HEK293 (cell line): ENCODE measurements around the gene DCHS2.

Source experiments
- CTCF ChIA-PET: fragments of 350-600 bp; formaldehyde crosslinking; extraction: SDS; loops from one replicate; lab custom pipeline; 2021; ENCODE audit warnings: antibody characterized with exemption; lab: Yijun Ruan, JAX
- POLR2A ChIA-PET: fragments of 300-600 bp; formaldehyde crosslinking; extraction: SDS; loops from one replicate; lab custom pipeline; 2020; ENCODE audit warnings: antibody characterized with exemption, inconsistent platforms; lab: Yijun Ruan, JAX
- H3K27ac ChIP-seq: fragments of 200-500 bp; sonication (Bioruptor generic); 2 replicates; pipeline ENCODE4 v1.5.1; 2014; ENCODE audit warnings: low read depth, low read length, control low read depth, inconsistent platforms; ENCODE audit errors: extremely low read depth
- H3K36me3 ChIP-seq, 2 experiments: fragments of 200-500 bp in 1 of 2; sonication (Bioruptor generic) in 1 of 2; 1 replicate in 1 of 2; 2 replicates in 1 of 2; pipeline ENCODE4 v1.5.1; 2014 to 2017; ENCODE audit warnings: inconsistent platforms in 2 of 2, low read length in 2 of 2; ENCODE audit not compliant: control insufficient read depth in 2 of 2, insufficient read depth in 1 of 2
- H3K4me1 ChIP-seq: fragments of 200-500 bp; sonication (Bioruptor generic); 2 replicates; pipeline ENCODE4 v1.5.1; 2014; ENCODE audit warnings: mild to moderate bottlenecking, low read length, inconsistent platforms; ENCODE audit not compliant: control insufficient read depth, insufficient read depth
- H3K4me3 ChIP-seq: 2 replicates; pipeline ENCODE4 v1.5.1; 2011; ENCODE audit warnings: low read depth, mild to moderate bottlenecking, control low read depth, low read length, moderate library complexity
- H3K9me3 ChIP-seq: fragments of 200-500 bp; sonication (Bioruptor generic); 2 replicates; pipeline ENCODE4 v1.5.1; 2014; ENCODE audit warnings: low read depth, low read length, inconsistent platforms; ENCODE audit not compliant: control insufficient read depth, insufficient read depth
- BCL6B ChIP-seq: fragments of 450-650 bp; formaldehyde crosslinking; IDR thresholded peaks from 2 replicates; pipeline ENCODE4 v1.5.1; 2017; ENCODE audit warnings: missing biosample characterization, missing genetic modification characterization
- CTCF ChIP-seq: fragments of 450-650 bp; formaldehyde crosslinking; IDR thresholded peaks from 2 replicates; pipeline ENCODE4 v1.5.1; 2016; ENCODE audit warnings: missing biosample characterization, missing genetic modification characterization
- FEZF1 ChIP-seq: fragments of 450-650 bp; formaldehyde crosslinking; IDR thresholded peaks from 2 replicates; pipeline ENCODE4 v1.5.1; 2016; ENCODE audit warnings: missing biosample characterization, missing genetic modification characterization
- GFI1B ChIP-seq: fragments of 450-650 bp; formaldehyde crosslinking; IDR thresholded peaks from 2 replicates; pipeline ENCODE4 v1.5.1; 2016; ENCODE audit warnings: missing biosample characterization, missing genetic modification characterization
- GLI4 ChIP-seq: fragments of 450-650 bp; formaldehyde crosslinking; IDR thresholded peaks from 2 replicates; pipeline ENCODE4 v1.5.1; 2016; ENCODE audit warnings: missing biosample characterization, missing genetic modification characterization
- GLIS1 ChIP-seq: fragments of 450-650 bp; formaldehyde crosslinking; IDR thresholded peaks from 2 replicates; pipeline ENCODE4 v1.5.1; 2016; ENCODE audit warnings: missing biosample characterization, missing genetic modification characterization
- KLF16 ChIP-seq: fragments of 450-650 bp; formaldehyde crosslinking; IDR thresholded peaks from 2 replicates; pipeline ENCODE4 v1.5.1; 2017; ENCODE audit warnings: missing biosample characterization, missing genetic modification characterization
- MEIS1 ChIP-seq: sonication (generic); formaldehyde crosslinking; IDR thresholded peaks from 2 replicates; pipeline ENCODE4 v1.8.1; 2022; ENCODE audit warnings: missing genetic modification reagents, mild to moderate bottlenecking, borderline replicate concordance
- PATZ1 ChIP-seq: fragments of 450-650 bp; formaldehyde crosslinking; IDR thresholded peaks from 2 replicates; pipeline ENCODE4 v1.5.1; 2016; ENCODE audit warnings: missing biosample characterization, missing genetic modification characterization
- TSHZ1 ChIP-seq: fragments of 450-650 bp; formaldehyde crosslinking; IDR thresholded peaks from 2 replicates; pipeline ENCODE4 v1.5.1; 2016; ENCODE audit warnings: missing biosample characterization, missing genetic modification characterization, borderline replicate concordance
- ZFP37 ChIP-seq: fragments of 450-650 bp; formaldehyde crosslinking; IDR thresholded peaks from 2 replicates; pipeline ENCODE4 v1.5.1; 2016; ENCODE audit warnings: missing biosample characterization, missing genetic modification characterization
- ZNF112 ChIP-seq: fragments of 450-650 bp; formaldehyde crosslinking; IDR thresholded peaks from 2 replicates; pipeline ENCODE4 v1.5.0; 2017; ENCODE audit warnings: missing biosample characterization, missing genetic modification characterization
- ZNF184 ChIP-seq: fragments of 450-650 bp; IDR thresholded peaks from 2 replicates; pipeline ENCODE4 v1.5.1; 2018; ENCODE audit warnings: missing biosample characterization, mild to moderate bottlenecking, missing genetic modification characterization
- ZNF19 ChIP-seq: fragments of 450-650 bp; formaldehyde crosslinking; IDR thresholded peaks from 2 replicates; pipeline ENCODE4; 2016; ENCODE audit warnings: missing biosample characterization, missing genetic modification characterization, low read depth
- ZNF26 ChIP-seq: fragments of 450-650 bp; formaldehyde crosslinking; IDR thresholded peaks from 2 replicates; pipeline ENCODE4 v1.5.1; 2016; ENCODE audit warnings: missing biosample characterization, missing genetic modification characterization
- ZNF529 ChIP-seq: fragments of 450-650 bp; formaldehyde crosslinking; IDR thresholded peaks from 2 replicates; pipeline ENCODE4 v1.5.1; 2017; ENCODE audit warnings: missing genetic modification characterization, missing biosample characterization; ENCODE audit not compliant: insufficient replicate concordance
- ZNF692 ChIP-seq: fragments of 450-650 bp; formaldehyde crosslinking; IDR thresholded peaks from 2 replicates; pipeline ENCODE4 v1.5.1; 2016; ENCODE audit warnings: missing biosample characterization, missing genetic modification characterization
- ZNF768 ChIP-seq: fragments of 450-650 bp; formaldehyde crosslinking; IDR thresholded peaks from 2 replicates; pipeline ENCODE4 v1.5.1; 2018; ENCODE audit warnings: missing biosample characterization, mild to moderate bottlenecking, missing genetic modification characterization

The DCHS2 gene

GRCh38 chr4:154478128-154478527 is 13.5 kb downstream of the DCHS2 start:
- no peak overlapping the region for H3K27ac ChIP-seq
- H3K4me3 ChIP-seq, result no peak overlapping the region
- no peaks in the 10 kb centered on the region for H3K4me1 ChIP-seq
- H3K9me3 ChIP-seq, result no peaks in the 10 kb centered on the region
- ChIA-PET POLR2A (no interaction called here), CTCF (interaction anchor here (0.7 to 0.8 kb wide), 2 partner anchors 13 to 53 kb away, joined by 3 read pairs; no protein-coding TSS in a partner anchor)
- no peak for TF ChIP-seq ZNF26 (tag by site-specific recombination)
- no peak for TF ChIP-seq KLF16 (tag by site-specific recombination)
- no peak for TF ChIP-seq CTCF (tag by site-specific recombination)
- no peak for TF ChIP-seq MEIS1 (CRISPR knock-in tag)
- TF ChIP-seq ZNF112 (tag by site-specific recombination), result no peak
- no peak for TF ChIP-seq PATZ1 (tag by site-specific recombination)
- no peaks in the 10 kb centered on the region for H3K36me3 ChIP-seq

- peaks cover 4% of the 10 kb centered on the region; the same call in 1 of the 2 replicates for H3K4me1 ChIP-seq
- POLR2A ChIA-PET, result no interaction called here
- no peaks in the 10 kb centered on the region for H3K36me3 ChIP-seq
- no peak overlapping the region for H3K4me3 ChIP-seq
- no peaks in the 10 kb centered on the region for H3K9me3 ChIP-seq
- TF ChIP-seq ZNF529 (no peak), GLI4 (no peak), GFI1B (tag by site-specific recombination) (no peak), ZNF692 (tag by site-specific recombination) (no peak), FEZF1 (tag by site-specific recombination) (no peak)
- TF ChIP-seq, all 188 proteins: peak for 0
- CTCF ChIA-PET, result interaction anchor here (1.0 to 1.7 kb wide), 2 partner anchors 25 to 31 kb away, joined by 3 to 4 read pairs; no protein-coding TSS in a partner anchor
- H3K27ac ChIP-seq, result no peak overlapping the region
Measured at GRCh38 chr4:154476232-154476631, 15.4 kb downstream of the DCHS2 start.

- H3K9me3 ChIP-seq, result no peaks in the 10 kb centered on the region
- H3K4me1 ChIP-seq, result peaks cover 4% of the 10 kb centered on the region; the same call in 1 of the 2 replicates
- POLR2A ChIA-PET, result no interaction called here
- TF ChIP-seq ZNF768 (tag by site-specific recombination) (no peak), GLIS1 (tag by site-specific recombination) (no peak), ZFP37 (tag by site-specific recombination) (no peak), ZNF19 (no peak), TSHZ1 (no peak), ZNF184 (no peak), BCL6B (tag by site-specific recombination) (no peak)
Measured at GRCh38 chr4:154475820-154476219, 15.8 kb downstream of the DCHS2 start.

More at GRCh38 chr4:154475820-154476219, 15.8 kb downstream of the DCHS2 start:
- Histone ChIP-seq H3K36me3 (no peaks in the 10 kb centered on the region), H3K27ac (no peak overlapping the region), H3K4me3 (no peak overlapping the region)
- CTCF ChIA-PET, result interaction anchor here (0.7 to 1.0 kb wide), 2 partner anchors 25 to 30 kb away, joined by 3 read pairs; no protein-coding TSS in a partner anchor
